Upper lobe of left lung (tissue), 4 donors: ENCODE data around the gene PAX7.

Source experiments
- POLR2AphosphoS5 ChIP-seq, 2 donors: sonication (generic); formaldehyde crosslinking; IDR thresholded peaks; one replicate each; pipeline ENCODE4 v1.5.1; 2017; ENCODE audit warnings: antibody characterized with exemption in 2 of 2
- TF ChIP-seq, protein P1 (sequence below), 6 experiments: fragments of 450-650 bp in 4 of 6; fragments of 200-600 bp in 2 of 6; sonication (generic) in 2 of 6; IDR thresholded peaks; one replicate each; pipeline ENCODE4 v1.5.1; 2016 to 2019; ENCODE audit warnings: antibody characterized with exemption in 6 of 6

- TF ChIP-seq, protein P1, sequence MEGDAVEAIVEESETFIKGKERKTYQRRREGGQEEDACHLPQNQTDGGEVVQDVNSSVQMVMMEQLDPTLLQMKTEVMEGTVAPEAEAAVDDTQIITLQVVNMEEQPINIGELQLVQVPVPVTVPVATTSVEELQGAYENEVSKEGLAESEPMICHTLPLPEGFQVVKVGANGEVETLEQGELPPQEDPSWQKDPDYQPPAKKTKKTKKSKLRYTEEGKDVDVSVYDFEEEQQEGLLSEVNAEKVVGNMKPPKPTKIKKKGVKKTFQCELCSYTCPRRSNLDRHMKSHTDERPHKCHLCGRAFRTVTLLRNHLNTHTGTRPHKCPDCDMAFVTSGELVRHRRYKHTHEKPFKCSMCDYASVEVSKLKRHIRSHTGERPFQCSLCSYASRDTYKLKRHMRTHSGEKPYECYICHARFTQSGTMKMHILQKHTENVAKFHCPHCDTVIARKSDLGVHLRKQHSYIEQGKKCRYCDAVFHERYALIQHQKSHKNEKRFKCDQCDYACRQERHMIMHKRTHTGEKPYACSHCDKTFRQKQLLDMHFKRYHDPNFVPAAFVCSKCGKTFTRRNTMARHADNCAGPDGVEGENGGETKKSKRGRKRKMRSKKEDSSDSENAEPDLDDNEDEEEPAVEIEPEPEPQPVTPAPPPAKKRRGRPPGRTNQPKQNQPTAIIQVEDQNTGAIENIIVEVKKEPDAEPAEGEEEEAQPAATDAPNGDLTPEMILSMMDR (IDR thresholded peaks at IDR 0.05): no peak
- no peak for TF ChIP-seq POLR2AphosphoS5 (IDR thresholded peaks at IDR 0.05)
Observed at GRCh38 chr1:18732686-18733085, 102.0 kb downstream of the PAX7 start.
